ENCODE data around the gene PABPN1. TPM values are rescaled to one million over a fixed set of nuclear protein-coding genes. Genes with fewer than 3 reads are reported as not detected.

The PABPN1 gene
- total and polyA plus RNA-seq, 2 of the 13 experiments (the other 11 are each of a cell fraction or from before 2014, with no cell fraction given), result 233 to 524 TPM

- TF ChIP-seq, protein P1, sequence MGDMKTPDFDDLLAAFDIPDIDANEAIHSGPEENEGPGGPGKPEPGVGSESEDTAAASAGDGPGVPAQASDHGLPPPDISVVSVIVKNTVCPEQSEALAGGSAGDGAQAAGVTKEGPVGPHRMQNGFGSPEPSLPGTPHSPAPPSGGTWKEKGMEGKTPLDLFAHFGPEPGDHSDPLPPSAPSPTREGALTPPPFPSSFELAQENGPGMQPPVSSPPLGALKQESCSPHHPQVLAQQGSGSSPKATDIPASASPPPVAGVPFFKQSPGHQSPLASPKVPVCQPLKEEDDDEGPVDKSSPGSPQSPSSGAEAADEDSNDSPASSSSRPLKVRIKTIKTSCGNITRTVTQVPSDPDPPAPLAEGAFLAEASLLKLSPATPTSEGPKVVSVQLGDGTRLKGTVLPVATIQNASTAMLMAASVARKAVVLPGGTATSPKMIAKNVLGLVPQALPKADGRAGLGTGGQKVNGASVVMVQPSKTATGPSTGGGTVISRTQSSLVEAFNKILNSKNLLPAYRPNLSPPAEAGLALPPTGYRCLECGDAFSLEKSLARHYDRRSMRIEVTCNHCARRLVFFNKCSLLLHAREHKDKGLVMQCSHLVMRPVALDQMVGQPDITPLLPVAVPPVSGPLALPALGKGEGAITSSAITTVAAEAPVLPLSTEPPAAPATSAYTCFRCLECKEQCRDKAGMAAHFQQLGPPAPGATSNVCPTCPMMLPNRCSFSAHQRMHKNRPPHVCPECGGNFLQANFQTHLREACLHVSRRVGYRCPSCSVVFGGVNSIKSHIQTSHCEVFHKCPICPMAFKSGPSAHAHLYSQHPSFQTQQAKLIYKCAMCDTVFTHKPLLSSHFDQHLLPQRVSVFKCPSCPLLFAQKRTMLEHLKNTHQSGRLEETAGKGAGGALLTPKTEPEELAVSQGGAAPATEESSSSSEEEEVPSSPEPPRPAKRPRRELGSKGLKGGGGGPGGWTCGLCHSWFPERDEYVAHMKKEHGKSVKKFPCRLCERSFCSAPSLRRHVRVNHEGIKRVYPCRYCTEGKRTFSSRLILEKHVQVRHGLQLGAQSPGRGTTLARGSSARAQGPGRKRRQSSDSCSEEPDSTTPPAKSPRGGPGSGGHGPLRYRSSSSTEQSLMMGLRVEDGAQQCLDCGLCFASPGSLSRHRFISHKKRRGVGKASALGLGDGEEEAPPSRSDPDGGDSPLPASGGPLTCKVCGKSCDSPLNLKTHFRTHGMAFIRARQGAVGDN (CRISPR knock-in tag; IDR thresholded peaks at IDR 0.05), result peak; percentile 34; the same call in 1 of the 2 replicates
- TF ChIP-seq CERS6 (CRISPR knock-in tag; IDR thresholded peaks at IDR 0.05), result no peak
- TF ChIP-seq CC2D1A (CRISPR knock-in tag; IDR thresholded peaks at IDR 0.05), result no peak
- TF ChIP-seq ZNF777 (CRISPR knock-in tag; IDR thresholded peaks at IDR 0.05), result peak; percentile 50
- no peak for TF ChIP-seq TEAD2 (CRISPR knock-in tag; IDR thresholded peaks at IDR 0.05)
- no peak for TF ChIP-seq ATF3 (CRISPR knock-in tag; IDR thresholded peaks at IDR 0.05)
- no peak for TF ChIP-seq U2AF1 (optimal IDR thresholded peaks at IDR 0.05; ENCODE audit: low read depth, low read length)
- no peak for TF ChIP-seq ZNF44 (CRISPR knock-in tag; IDR thresholded peaks at IDR 0.05)
- peak; percentile 90 for TF ChIP-seq ZNF800 (CRISPR knock-in tag; IDR thresholded peaks at IDR 0.05)
- TF ChIP-seq MAFK (conservative IDR thresholded peaks at IDR 0.05 in 1 of 2, IDR thresholded peaks at IDR 0.05 in 1 of 2; ENCODE audit: low read length in 2 of 2), result peak; percentile 8 to 16; a peak in 1 of 4 replicates
These were observed 43.9 kb downstream of the PABPN1 start, which contains the start of gene EFS (continued) for GRCh38 chr14:23365036-23365731.
